ENCODE data around the gene TTC23. TPM values are rescaled to one million over a fixed set of nuclear protein-coding genes. Genes with fewer than 3 reads are reported as not detected.
"Not testable (repeated sequence)": the region's sequence is repeated elsewhere in the genome, so short reads cannot be mapped to it uniquely, and the experiment has no call there.

Gene TTC23
- total and polyA plus RNA-seq, 4 experiments from 2014 or later, result 0.45 to 0.79 (median 0.67) TPM; not detected in 1

DNA sequence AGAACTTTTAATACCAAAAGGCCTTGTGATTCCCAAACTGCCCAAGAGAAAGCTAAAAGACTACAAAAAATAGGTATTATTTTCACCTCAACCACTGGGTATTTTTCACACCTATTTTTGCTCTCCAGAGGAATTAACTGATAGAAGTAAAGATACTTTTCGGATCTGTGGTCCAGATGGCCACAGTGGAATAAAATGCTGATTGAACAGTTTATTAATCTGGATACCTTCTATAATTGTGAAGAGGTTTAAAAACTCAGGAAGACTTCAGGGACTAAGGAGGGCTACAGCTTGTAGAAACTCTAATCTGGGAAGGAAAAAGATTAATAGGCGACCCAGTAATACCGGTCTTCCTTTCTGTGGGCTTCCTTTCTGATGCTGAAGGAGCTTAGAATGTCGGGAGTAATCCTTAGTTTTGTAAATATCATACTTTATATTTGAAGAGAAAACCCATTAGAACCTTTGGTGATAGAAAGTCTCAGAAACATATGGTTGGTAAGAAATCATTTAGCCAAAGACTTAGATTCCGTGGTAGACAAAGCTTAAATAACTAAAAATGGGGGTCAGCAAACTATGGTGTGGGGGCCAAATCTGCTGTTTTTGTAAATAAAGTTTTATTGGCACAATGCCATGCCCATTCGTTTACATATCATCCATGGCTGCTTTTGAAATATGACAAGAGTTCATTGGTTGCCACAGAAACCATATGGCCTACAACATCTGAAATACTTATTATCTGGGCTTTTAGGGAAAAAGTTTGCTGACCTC, 47.8 kb downstream of the TTC23 start:
- no peak overlapping the region for H3K27ac Mint-ChIP-seq
- intact Hi-C loops (cut with micrococcal nuclease), result no loop called here
- CTCF ChIA-PET (ENCODE audit: partially characterized antibody), result interaction anchor here (1.9 kb wide), 1 partner anchor 10 kb away, joined by 6 read pairs; no protein-coding TSS in a partner anchor

DNA sequence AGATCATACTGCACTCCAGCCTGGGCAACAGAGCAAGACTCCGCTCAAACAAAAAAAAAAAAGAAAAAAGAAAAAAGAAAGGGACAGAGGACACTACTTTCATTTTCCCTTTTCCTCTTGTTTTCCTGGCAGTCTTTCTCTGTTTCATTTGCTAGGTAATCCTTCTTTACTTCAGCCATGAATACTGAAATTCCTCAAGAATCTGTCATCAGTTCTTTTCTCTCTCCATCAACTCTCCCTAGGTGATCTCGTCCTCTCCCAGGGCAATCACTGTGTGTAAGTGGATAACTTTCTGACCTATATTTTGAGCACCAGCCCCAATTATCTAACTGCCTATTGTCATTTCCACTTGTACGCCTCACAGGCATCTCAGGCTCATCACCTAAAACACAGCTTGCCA, 51.5 kb downstream of the TTC23 start:
- ChIA-PET POLR2A (ENCODE audit: partially characterized antibody) (no interaction called here), CTCF (ENCODE audit: partially characterized antibody) (no interaction called here)
- H3K36me3 ChIP-seq (ENCODE audit: insufficient read depth, low read length), result no peaks in the 10 kb centered on the region
- peaks cover 0 to 2% of the 10 kb centered on the region in 2 donors for H3K27me3 Mint-ChIP-seq
- peaks cover 0 to 6% of the 10 kb centered on the region in 2 donors for H3K36me3 Mint-ChIP-seq
- no peaks in the 10 kb centered on the region for H3K27me3 ChIP-seq (ENCODE audit: insufficient read depth, low read length)
- H3K4me3 Mint-ChIP-seq, result no peak overlapping the region
- DNase-seq, result no peak
- intact Hi-C loops (cut with micrococcal nuclease), result no loop called here
- no peak overlapping the region for H3K27ac ChIP-seq (ENCODE audit: low read depth, low read length)
- no peaks in the 10 kb centered on the region for H3K4me1 ChIP-seq (ENCODE audit: insufficient read depth, low read length)
- H3K9me3 Mint-ChIP-seq, result no peaks in the 10 kb centered on the region
- H3K27ac Mint-ChIP-seq, result no peak overlapping the region
- H3K9me3 ChIP-seq (ENCODE audit: control insufficient read depth in 1 of 2, low read length in 2 of 2), result no peaks in the 10 kb centered on the region
- no peak overlapping the region for H3K4me3 ChIP-seq (ENCODE audit: low read length in 2 of 2)
- peaks cover 0 to 1% (median 0%) of the 10 kb centered on the region in 4 donors for H3K4me1 Mint-ChIP-seq

More for the DNA sequence above, 47.8 kb downstream of the TTC23 start:
- H3K9me3 ChIP-seq (ENCODE audit: control insufficient read depth in 1 of 2, low read length in 2 of 2), result no peaks in the 10 kb centered on the region
- no peaks in the 10 kb centered on the region for H3K4me1 ChIP-seq (ENCODE audit: insufficient read depth, low read length)
- no peak overlapping the region for H3K4me3 Mint-ChIP-seq
- peaks cover 9 to 11% of the 10 kb centered on the region in 2 donors for H3K27me3 Mint-ChIP-seq
- DNase-seq, result no peak
- H3K36me3 Mint-ChIP-seq, result no peaks in the 10 kb centered on the region
- POLR2A ChIA-PET (ENCODE audit: partially characterized antibody), result no interaction called here
- no peak overlapping the region for H3K27ac ChIP-seq (ENCODE audit: low read depth, low read length)
- H3K36me3 ChIP-seq (ENCODE audit: insufficient read depth, low read length), result no peaks in the 10 kb centered on the region
- H3K4me3 ChIP-seq (ENCODE audit: low read length in 2 of 2), result no peak overlapping the region
- peaks cover 0 to 1% (median 0%) of the 10 kb centered on the region in 4 donors for H3K4me1 Mint-ChIP-seq
- peaks cover 0 to 3% (median 0%) of the 10 kb centered on the region in 8 donors for H3K9me3 Mint-ChIP-seq
- H3K27me3 ChIP-seq (ENCODE audit: insufficient read depth, low read length), result no peaks in the 10 kb centered on the region

DNA sequence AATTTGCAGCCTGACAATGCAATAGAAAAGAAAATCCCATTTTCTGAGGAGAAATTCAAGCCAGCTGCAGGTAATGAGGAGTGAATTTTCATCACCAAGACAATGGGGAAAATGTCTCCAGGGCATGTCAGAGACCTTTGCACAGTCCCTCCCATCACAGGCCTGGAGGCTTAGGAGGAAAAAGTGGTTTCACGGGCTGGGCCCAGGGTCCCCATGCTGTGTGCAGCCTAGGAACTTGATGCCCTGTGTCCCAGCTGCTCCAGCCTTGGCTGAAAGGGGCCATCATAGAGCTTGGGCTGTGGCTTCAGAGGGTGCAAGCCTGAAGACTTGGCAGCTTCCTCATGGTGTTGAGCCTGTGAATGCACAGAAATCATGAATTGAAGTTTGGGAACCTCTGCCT, 57.2 kb downstream of the TTC23 start:
- H3K4me1 Mint-ChIP-seq; intact Hi-C loops (cut with micrococcal nuclease); H3K9me3 ChIP-seq (ENCODE audit: control insufficient read depth in 1 of 2, low read length in 2 of 2); H3K36me3 ChIP-seq (ENCODE audit: insufficient read depth, low read length); H3K4me3 Mint-ChIP-seq; H3K9me3 Mint-ChIP-seq; H3K4me3 ChIP-seq (ENCODE audit: low read length in 2 of 2); H3K27me3 ChIP-seq (ENCODE audit: insufficient read depth, low read length); H3K27ac ChIP-seq (ENCODE audit: low read depth, low read length); CTCF ChIA-PET (ENCODE audit: partially characterized antibody); DNase-seq; H3K27me3 Mint-ChIP-seq; H3K27ac Mint-ChIP-seq; POLR2A ChIA-PET (ENCODE audit: partially characterized antibody); H3K4me1 ChIP-seq (ENCODE audit: insufficient read depth, low read length): not testable (repeated sequence)
- H3K36me3 Mint-ChIP-seq, result peaks cover 0 to 14% of the 10 kb centered on the region in 2 donors

DNA sequence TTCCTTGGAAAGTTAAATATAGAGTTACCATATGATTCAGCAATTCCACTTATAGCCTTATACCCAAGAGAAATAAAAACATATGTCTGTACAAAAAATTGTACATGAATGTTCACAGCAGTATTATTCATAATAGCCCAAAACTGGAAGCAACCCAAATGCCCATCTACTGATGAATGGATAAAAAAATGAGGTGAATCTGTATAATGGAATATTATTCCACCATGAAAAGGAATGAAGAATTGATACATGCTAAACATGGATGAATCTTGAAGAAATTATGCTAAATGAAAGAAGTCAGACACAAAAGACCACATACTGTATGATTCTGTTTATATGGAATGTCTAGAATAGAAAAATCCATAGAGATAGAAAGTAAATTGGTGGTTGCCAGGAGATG, 61.4 kb downstream of the TTC23 start:
- Mint-ChIP-seq H3K36me3 (peaks cover 0 to 9% of the 10 kb centered on the region in 2 donors), H3K27me3 (no peaks in the 10 kb centered on the region), H3K4me1 (no peaks in the 10 kb centered on the region), H3K27ac (no peak overlapping the region), H3K9me3 (peaks cover 0 to 3% (median 0%) of the 10 kb centered on the region in 8 donors), H3K4me3 (no peak overlapping the region)
- H3K36me3 ChIP-seq (ENCODE audit: insufficient read depth, low read length), result no peaks in the 10 kb centered on the region
- H3K27ac ChIP-seq (ENCODE audit: low read depth, low read length), result no peak overlapping the region
- no peaks in the 10 kb centered on the region for H3K9me3 ChIP-seq (ENCODE audit: control insufficient read depth in 1 of 2, low read length in 2 of 2)
- intact Hi-C loops (cut with micrococcal nuclease), result no loop called here
- ChIA-PET POLR2A (ENCODE audit: partially characterized antibody) (no interaction called here), CTCF (ENCODE audit: partially characterized antibody) (no interaction called here)
- no peaks in the 10 kb centered on the region for H3K4me1 ChIP-seq (ENCODE audit: insufficient read depth, low read length)
- H3K4me3 ChIP-seq (ENCODE audit: low read length in 2 of 2), result no peak overlapping the region
- H3K27me3 ChIP-seq (ENCODE audit: insufficient read depth, low read length), result no peaks in the 10 kb centered on the region
- no peak for DNase-seq

DNA sequence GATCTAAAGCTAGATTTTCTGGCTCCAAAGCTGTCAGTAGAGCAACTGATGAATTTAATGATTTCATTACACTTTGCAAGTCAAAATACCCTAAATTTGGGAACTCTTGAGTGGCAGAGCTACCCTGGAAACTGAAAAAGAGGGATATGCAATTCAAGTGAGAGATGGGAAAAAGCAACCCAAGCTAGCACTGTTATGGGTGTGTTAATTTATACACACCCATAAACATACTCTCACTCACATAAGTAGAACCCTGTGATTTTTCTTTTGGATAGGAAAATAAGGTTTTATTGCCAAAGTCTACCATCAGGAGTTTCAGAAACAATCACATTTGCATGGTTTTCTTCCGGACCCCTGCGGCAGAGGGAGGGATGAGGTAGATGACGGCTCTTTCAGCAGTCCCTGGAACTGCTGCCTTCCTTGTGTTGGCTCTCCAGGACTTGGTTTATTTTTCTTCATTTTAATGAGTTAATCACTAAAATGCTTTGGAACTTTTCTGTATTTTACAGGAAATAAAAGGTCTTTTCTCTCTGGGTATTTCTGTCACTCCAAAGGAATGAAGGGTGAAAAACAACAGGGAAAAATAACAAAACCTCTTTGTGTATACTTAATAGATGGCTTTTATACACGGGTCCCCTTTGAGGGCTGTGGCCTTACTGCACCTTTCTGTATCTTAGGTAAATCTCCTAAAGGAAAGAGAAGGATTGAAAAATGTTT, 63.8 kb downstream of the TTC23 start:
- POLR2A ChIA-PET (ENCODE audit: partially characterized antibody), result no interaction called here
- intact Hi-C loops (cut with micrococcal nuclease), result no loop called here
- H3K4me3 ChIP-seq (ENCODE audit: low read length in 2 of 2), result no peak overlapping the region
- no peaks in the 10 kb centered on the region for H3K36me3 Mint-ChIP-seq
- H3K9me3 Mint-ChIP-seq, result no peaks in the 10 kb centered on the region
- no peaks in the 10 kb centered on the region for H3K4me1 Mint-ChIP-seq
- no peak overlapping the region for H3K4me3 Mint-ChIP-seq
- H3K27ac Mint-ChIP-seq, result no peak overlapping the region
- no peaks in the 10 kb centered on the region for H3K4me1 ChIP-seq (ENCODE audit: insufficient read depth, low read length)
- no peak overlapping the region for H3K27ac ChIP-seq (ENCODE audit: low read depth, low read length)
- no peaks in the 10 kb centered on the region for H3K36me3 ChIP-seq (ENCODE audit: insufficient read depth, low read length)
- H3K27me3 Mint-ChIP-seq, result no peaks in the 10 kb centered on the region
- H3K9me3 ChIP-seq (ENCODE audit: control insufficient read depth in 1 of 2, low read length in 2 of 2), result no peaks in the 10 kb centered on the region
- no peak for DNase-seq
- no peaks in the 10 kb centered on the region for H3K27me3 ChIP-seq (ENCODE audit: insufficient read depth, low read length)
- CTCF ChIA-PET (ENCODE audit: partially characterized antibody), result no interaction called here

DNA sequence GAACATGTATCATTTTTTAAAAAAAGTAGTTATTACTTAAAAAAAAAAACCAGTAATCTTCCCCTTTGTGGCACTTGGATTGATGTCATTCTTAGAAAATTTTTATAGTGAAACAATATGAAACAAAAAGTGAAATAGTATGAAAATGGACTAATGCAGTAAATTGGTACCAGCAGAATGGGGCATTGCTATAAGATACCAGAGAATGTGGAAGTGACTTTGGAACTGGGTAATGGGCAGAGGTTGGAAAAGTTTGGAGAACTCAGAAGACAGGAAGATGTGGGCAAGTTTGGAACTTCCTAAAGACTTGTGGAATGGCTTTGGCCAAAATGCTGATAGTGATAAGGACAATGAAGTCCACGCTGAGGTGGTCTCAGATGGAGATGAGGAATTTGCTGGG, 66.6 kb downstream of the TTC23 start:
- Mint-ChIP-seq H3K27ac (no peak overlapping the region), H3K36me3 (no peaks in the 10 kb centered on the region), H3K27me3 (peaks cover 0 to 3% of the 10 kb centered on the region in 2 donors), H3K9me3 (no peaks in the 10 kb centered on the region), H3K4me3 (no peak overlapping the region), H3K4me1 (no peaks in the 10 kb centered on the region)
- no peak overlapping the region for H3K27ac ChIP-seq (ENCODE audit: low read depth, low read length)
- no peaks in the 10 kb centered on the region for H3K4me1 ChIP-seq (ENCODE audit: insufficient read depth, low read length)
- POLR2A ChIA-PET (ENCODE audit: partially characterized antibody), result no interaction called here
- H3K27me3 ChIP-seq (ENCODE audit: insufficient read depth, low read length), result no peaks in the 10 kb centered on the region
- DNase-seq, result no peak
- no peaks in the 10 kb centered on the region for H3K36me3 ChIP-seq (ENCODE audit: insufficient read depth, low read length)
- intact Hi-C loops (cut with micrococcal nuclease), result no loop called here
- no peaks in the 10 kb centered on the region for H3K9me3 ChIP-seq (ENCODE audit: control insufficient read depth in 1 of 2, low read length in 2 of 2)
- CTCF ChIA-PET (ENCODE audit: partially characterized antibody), result no interaction called here
- H3K4me3 ChIP-seq (ENCODE audit: low read length in 2 of 2), result no peak overlapping the region

DNA sequence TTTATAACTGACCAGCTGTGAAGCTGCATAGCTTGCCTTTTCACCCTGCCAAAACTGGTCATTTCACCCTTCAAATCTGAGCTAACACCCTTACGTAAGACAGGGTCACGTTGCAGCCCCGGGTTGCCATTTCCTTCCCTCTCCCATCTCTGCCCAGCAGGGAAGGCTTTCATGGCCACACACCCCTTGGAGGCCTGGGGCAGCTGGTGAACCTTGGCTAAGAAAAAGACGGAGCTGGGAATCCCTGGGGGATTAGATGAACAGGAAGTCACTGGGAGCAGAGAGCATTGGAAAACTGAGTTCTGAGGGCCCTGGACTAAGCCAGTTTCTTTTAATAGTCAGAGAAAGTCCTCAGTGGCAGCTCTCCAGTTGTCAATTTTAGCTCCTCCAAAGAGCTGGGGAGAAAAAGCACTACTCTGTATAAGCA, 67.8 kb downstream of the TTC23 start:
- H3K36me3 Mint-ChIP-seq, result no peaks in the 10 kb centered on the region

More for the DNA sequence above, 67.8 kb downstream of the TTC23 start:
- Mint-ChIP-seq H3K27ac (no peak overlapping the region), H3K4me3 (no peak overlapping the region), H3K27me3 (peaks cover 0 to 3% of the 10 kb centered on the region in 2 donors), H3K4me1 (no peaks in the 10 kb centered on the region), H3K9me3 (no peaks in the 10 kb centered on the region)
- Histone ChIP-seq H3K27me3 (ENCODE audit: insufficient read depth, low read length) (no peaks in the 10 kb centered on the region), H3K36me3 (ENCODE audit: insufficient read depth, low read length) (no peaks in the 10 kb centered on the region), H3K4me1 (ENCODE audit: insufficient read depth, low read length) (no peaks in the 10 kb centered on the region), H3K4me3 (ENCODE audit: low read length in 2 of 2) (no peak overlapping the region), H3K9me3 (ENCODE audit: control insufficient read depth in 1 of 2, low read length in 2 of 2) (no peaks in the 10 kb centered on the region), H3K27ac (ENCODE audit: low read depth, low read length) (no peak overlapping the region)
- no peak for DNase-seq
- intact Hi-C loops (cut with micrococcal nuclease), result no loop called here
- ChIA-PET POLR2A (ENCODE audit: partially characterized antibody) (no interaction called here), CTCF (ENCODE audit: partially characterized antibody) (no interaction called here)

Data from CD4-positive, alpha-beta memory T cell (primary cell).